B cell (primary cell): ENCODE data around the gene CEP350.

ENCODE experiments used
- EZH2 ChIP-seq: IDR thresholded peaks from 2 replicates; pipeline ENCODE4 v1.6.1; 2012; ENCODE audit warnings: borderline replicate concordance, low read depth, mild to moderate bottlenecking, moderate library complexity, low read length; ENCODE audit not compliant: insufficient read depth, poor library complexity, severe bottlenecking
- TF ChIP-seq, protein P1 (sequence below): fragments of 200-600 bp; IDR thresholded peaks from one replicate; pipeline ENCODE4 v1.8.0; 2022; ENCODE audit warnings: antibody characterized with exemption, mild to moderate bottlenecking

DNA sequence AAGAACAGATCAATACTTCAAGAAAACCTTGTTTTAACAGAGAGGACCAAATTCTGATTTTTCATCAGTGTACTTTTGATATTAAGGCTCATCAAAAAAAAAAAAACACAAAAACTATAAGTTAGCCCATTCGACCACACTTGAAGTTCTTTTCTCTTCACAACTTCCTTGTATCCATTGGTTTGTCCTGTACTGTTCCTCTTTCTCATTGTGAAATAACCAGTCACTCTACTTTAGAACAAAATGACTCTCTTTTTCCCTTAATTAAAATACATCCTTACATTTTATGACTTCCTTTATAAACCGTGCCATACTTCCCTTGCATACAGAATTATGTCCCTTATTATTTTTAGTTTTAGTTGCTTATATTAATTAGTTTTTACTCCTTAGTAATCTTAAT is 208.4 kb downstream of the CEP350 start:
- TF ChIP-seq, protein P1, sequence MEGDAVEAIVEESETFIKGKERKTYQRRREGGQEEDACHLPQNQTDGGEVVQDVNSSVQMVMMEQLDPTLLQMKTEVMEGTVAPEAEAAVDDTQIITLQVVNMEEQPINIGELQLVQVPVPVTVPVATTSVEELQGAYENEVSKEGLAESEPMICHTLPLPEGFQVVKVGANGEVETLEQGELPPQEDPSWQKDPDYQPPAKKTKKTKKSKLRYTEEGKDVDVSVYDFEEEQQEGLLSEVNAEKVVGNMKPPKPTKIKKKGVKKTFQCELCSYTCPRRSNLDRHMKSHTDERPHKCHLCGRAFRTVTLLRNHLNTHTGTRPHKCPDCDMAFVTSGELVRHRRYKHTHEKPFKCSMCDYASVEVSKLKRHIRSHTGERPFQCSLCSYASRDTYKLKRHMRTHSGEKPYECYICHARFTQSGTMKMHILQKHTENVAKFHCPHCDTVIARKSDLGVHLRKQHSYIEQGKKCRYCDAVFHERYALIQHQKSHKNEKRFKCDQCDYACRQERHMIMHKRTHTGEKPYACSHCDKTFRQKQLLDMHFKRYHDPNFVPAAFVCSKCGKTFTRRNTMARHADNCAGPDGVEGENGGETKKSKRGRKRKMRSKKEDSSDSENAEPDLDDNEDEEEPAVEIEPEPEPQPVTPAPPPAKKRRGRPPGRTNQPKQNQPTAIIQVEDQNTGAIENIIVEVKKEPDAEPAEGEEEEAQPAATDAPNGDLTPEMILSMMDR, result no peak
- TF ChIP-seq EZH2, result no peak
